Measurements from ENCODE around the gene CAPN9. TPM values are rescaled to one million over a fixed set of nuclear protein-coding genes. Genes with fewer than 3 reads are reported as not detected.

The CAPN9 gene
- total and polyA plus RNA-seq, 2 donors (not counting 3 experiments of a cell fraction or from before 2014, with no cell fraction given), result not detected

- CTCF ChIA-PET, result no interaction called here
- dilution Hi-C loops (cut with MboI; ENCODE audit: extremely low pct_ligation_motif_present, low sequenced_read_pairs), result no loop called here
- no TSS peak for BruUV-seq (replicated peaks)
- intact Hi-C loops (cut with micrococcal nuclease), result no loop called here
- Histone ChIP-seq H3K4me2 (ENCODE audit: insufficient read depth, low read length) (no peak overlapping the region), H3K27ac (ENCODE audit: insufficient read depth, low read depth, low read length) (no peak overlapping the region), H3K27me3 (ENCODE audit: control insufficient read depth in 2 of 2, insufficient read depth in 2 of 2, low read length in 2 of 2) (no peaks in the 10 kb centered on the region), H3K79me2 (ENCODE audit: control insufficient read depth, insufficient read depth, low read length) (no peaks in the 10 kb centered on the region), H3K9ac (replicated peaks; ENCODE audit: extremely low read depth, insufficient read depth, low read length) (no peak overlapping the region), H3K4me1 (ENCODE audit: control insufficient read depth, extremely low read depth, insufficient read depth, low read length) (peaks cover 4% of the 10 kb centered on the region), H3K36me3 (ENCODE audit: control insufficient read depth in 2 of 2, extremely low read depth in 1 of 2, insufficient read depth in 2 of 2, low read length in 2 of 2) (no peaks in the 10 kb centered on the region), H2AFZ (ENCODE audit: low read depth, low read length) (no peak overlapping the region), H3K9me1 (replicated peaks; ENCODE audit: control insufficient read depth, extremely low read depth, insufficient read depth, low read length) (no peaks in the 10 kb centered on the region), H3K4me3 (replicated peaks in 1 of 3; ENCODE audit: insufficient read depth in 1 of 3, low read depth in 1 of 3, low read length in 3 of 3) (no peak overlapping the region), H3K9me3 (replicated peaks; ENCODE audit: control insufficient read depth, insufficient read depth, low read length) (no peaks in the 10 kb centered on the region), H4K20me1 (replicated peaks; ENCODE audit: control insufficient read depth, extremely low read depth, insufficient read depth, low read length) (no peaks in the 10 kb centered on the region)
- TF ChIP-seq FOS (IDR thresholded peaks at IDR 0.05; ENCODE audit: borderline replicate concordance, insufficient read depth, low read length) (no peak), EZH2 (IDR thresholded peaks at IDR 0.05; ENCODE audit: borderline replicate concordance, low read depth, low read length, severe bottlenecking) (no peak), MYC (IDR thresholded peaks at IDR 0.05; ENCODE audit: low read depth, low read length) (no peak)
- POLR2A ChIA-PET, result no interaction called here
- DNase-seq (ENCODE audit: low read depth, low spot score), result no peak
- no peak for FAIRE-seq
Observed at GRCh38 chr1:230823931-230824381, 76.8 kb downstream of the CAPN9 start.

GRCh38 chr1:230824551-230824918 lies 77.3 kb downstream of the CAPN9 start:
- Histone ChIP-seq H3K79me2 (ENCODE audit: control insufficient read depth, insufficient read depth, low read length) (no peaks in the 10 kb centered on the region), H3K4me1 (ENCODE audit: control insufficient read depth, extremely low read depth, insufficient read depth, low read length) (peaks cover 4% of the 10 kb centered on the region), H3K4me3 (replicated peaks in 1 of 3; ENCODE audit: insufficient read depth in 1 of 3, low read depth in 1 of 3, low read length in 3 of 3) (no peak overlapping the region), H3K4me2 (ENCODE audit: insufficient read depth, low read length) (no peak overlapping the region), H4K20me1 (replicated peaks; ENCODE audit: control insufficient read depth, extremely low read depth, insufficient read depth, low read length) (no peaks in the 10 kb centered on the region), H3K9ac (replicated peaks; ENCODE audit: extremely low read depth, insufficient read depth, low read length) (no peak overlapping the region), H3K27me3 (ENCODE audit: control insufficient read depth in 2 of 2, insufficient read depth in 2 of 2, low read length in 2 of 2) (no peaks in the 10 kb centered on the region), H2AFZ (ENCODE audit: low read depth, low read length) (no peak overlapping the region), H3K9me3 (replicated peaks; ENCODE audit: control insufficient read depth, insufficient read depth, low read length) (no peaks in the 10 kb centered on the region), H3K9me1 (replicated peaks; ENCODE audit: control insufficient read depth, extremely low read depth, insufficient read depth, low read length) (no peaks in the 10 kb centered on the region), H3K27ac (ENCODE audit: insufficient read depth, low read depth, low read length) (no peak overlapping the region), H3K36me3 (ENCODE audit: control insufficient read depth in 2 of 2, extremely low read depth in 1 of 2, insufficient read depth in 2 of 2, low read length in 2 of 2) (no peaks in the 10 kb centered on the region)
- ChIA-PET POLR2A (no interaction called here), CTCF (no interaction called here)
- no peak for DNase-seq (ENCODE audit: low read depth, low spot score)
- dilution Hi-C loops (cut with MboI; ENCODE audit: extremely low pct_ligation_motif_present, low sequenced_read_pairs) (no loop called here), intact Hi-C loops (cut with micrococcal nuclease) (no loop called here)
- no peak for FAIRE-seq
- no peak for TF ChIP-seq POLR2A (IDR thresholded peaks at IDR 0.05; ENCODE audit: low read depth, low read length)
- TF ChIP-seq MYC (IDR thresholded peaks at IDR 0.05; ENCODE audit: low read depth, low read length), result no peak
- no peak for TF ChIP-seq GATA2 (IDR thresholded peaks at IDR 0.05; ENCODE audit: insufficient read depth, insufficient read length, low read depth, low read length)
- TF ChIP-seq CTCF (IDR thresholded peaks at IDR 0.05; ENCODE audit: extremely low read depth in 1 of 2, insufficient read depth in 1 of 2, low read depth in 1 of 2, low read length in 2 of 2), result no peak
- no peak for TF ChIP-seq EZH2 (IDR thresholded peaks at IDR 0.05; ENCODE audit: borderline replicate concordance, low read depth, low read length, severe bottlenecking)
- no peak for TF ChIP-seq JUN (IDR thresholded peaks at IDR 0.05; ENCODE audit: borderline replicate concordance, insufficient read depth, insufficient read length, low read depth)
- no TSS peak for BruUV-seq (replicated peaks)
